Fibroblast of lung (primary cell): ENCODE results near the gene ZNF407.

Experiments used
- CTCF ChIP-seq, 2 donors: IDR thresholded peaks in 1 of 2; conservative IDR thresholded peaks in 1 of 2; 1 replicate in 1 of 2; 2 replicates in 1 of 2; pipeline ENCODE4 v1.5.1; 2011 to 2012; ENCODE audit warnings: low read length in 2 of 2, control low read depth in 1 of 2, inconsistent platforms in 1 of 2, low read depth in 1 of 2, mild to moderate bottlenecking in 1 of 2
- EZH2 ChIP-seq: IDR thresholded peaks from 2 replicates; pipeline ENCODE4 v1.5.1; 2012; ENCODE audit warnings: low read length, control low read depth, mild to moderate bottlenecking; ENCODE audit errors: missing control alignments

- TF ChIP-seq EZH2 (no peak), CTCF (conservative IDR thresholded peaks at IDR 0.05 in 1 of 2, IDR thresholded peaks at IDR 0.05 in 1 of 2; ENCODE audit: low read depth in 1 of 2, low read length in 2 of 2) (no peak)
These were observed 209.2 kb downstream of the ZNF407 start for GRCh38 chr18:74806700-74807416.
